NCI-H1105 (cell line): ENCODE measurements around the gene PGK2.

Experiments used
- DNase-seq: peaks from one replicate; lab custom pipeline; 2025; lab: John Stamatoyannopoulos, UW

The PGK2 gene

DNA sequence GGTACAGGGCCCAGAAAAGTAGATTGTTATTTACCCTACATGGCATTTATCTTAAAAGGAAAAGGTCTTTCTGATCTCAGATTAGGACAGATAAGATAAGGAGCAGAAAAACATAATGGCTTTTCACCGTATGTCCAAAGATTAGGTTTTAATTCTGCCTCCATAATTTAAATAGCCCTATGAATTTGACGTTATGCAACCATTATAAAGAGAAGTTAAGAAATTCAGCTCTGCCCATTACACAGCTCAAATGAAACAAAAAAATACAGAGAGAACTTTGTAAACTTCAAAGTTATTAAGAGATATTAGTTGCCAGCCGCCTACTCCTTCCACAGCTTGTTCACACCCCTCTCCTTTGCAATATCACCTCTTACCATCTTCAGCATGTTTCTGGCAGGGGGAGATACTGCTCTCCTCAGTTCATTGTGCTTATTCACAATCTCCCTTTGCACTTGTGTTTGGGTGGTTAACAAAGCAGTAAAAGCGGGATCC, 51.0 kb downstream of the PGK2 start:
- no peak for DNase-seq
